D341Med (cell line): ENCODE data around the gene BLID.

ENCODE experiments used
- DNase-seq: peaks from one replicate; pipeline ENCODE4 v3.0.0; 2012; ENCODE audit warnings: low spot score

The BLID gene

GRCh38 chr11:122139595-122139866 lies 23.5 kb upstream of the BLID start:
- DNase-seq = no peak

- no peak for DNase-seq
Measured at GRCh38 chr11:122138744-122139594, 23.0 kb upstream of the BLID start.

- DNase-seq = no peak
Measured at GRCh38 chr11:122137078-122137793, 21.2 kb upstream of the BLID start.

GRCh38 chr11:122131126-122131525 lies 15.1 kb upstream of the BLID start:
- DNase-seq = no peak

GRCh38 chr11:122128146-122128545 lies 12.1 kb upstream of the BLID start:
- no peak for DNase-seq

- DNase-seq = no peak
Measured at GRCh38 chr11:122127020-122127419, 11.0 kb upstream of the BLID start.

- DNase-seq = no peak
Measured at GRCh38 chr11:122126024-122126688, 10.1 kb upstream of the BLID start.

- DNase-seq = no peak
Measured at GRCh38 chr11:122123263-122123929, 7.4 kb upstream of the BLID start.

GRCh38 chr11:122122179-122122578 lies 6.2 kb upstream of the BLID start:
- DNase-seq = no peak

GRCh38 chr11:122120096-122120495 lies 4.1 kb upstream of the BLID start:
- no peak for DNase-seq

GRCh38 chr11:122116591-122116990 lies 576 bp upstream of the BLID start:
- no peak for DNase-seq

- no peak for DNase-seq
Measured at GRCh38 chr11:122114976-122115375, 1.0 kb downstream of the BLID start.

GRCh38 chr11:122113836-122114825 lies 1.9 kb downstream of the BLID start:
- no peak for DNase-seq

GRCh38 chr11:122112470-122113365 lies 3.3 kb downstream of the BLID start:
- DNase-seq = no peak

GRCh38 chr11:122109932-122110331 lies 6.1 kb downstream of the BLID start:
- no peak for DNase-seq

GRCh38 chr11:122108828-122109227 lies 7.2 kb downstream of the BLID start:
- no peak for DNase-seq

GRCh38 chr11:122108192-122108799 lies 7.7 kb downstream of the BLID start:
- no peak for DNase-seq

GRCh38 chr11:122107566-122107965 lies 8.4 kb downstream of the BLID start:
- DNase-seq = no peak

- no peak for DNase-seq
Measured at GRCh38 chr11:122107045-122107444, 9.0 kb downstream of the BLID start.
